ENCODE data around the gene USP17L21. TPM values are rescaled to one million over a fixed set of nuclear protein-coding genes. Genes with fewer than 3 reads are reported as not detected.
"Not testable (repeated sequence)": the region's sequence is repeated elsewhere in the genome, so short reads cannot be mapped to it uniquely, and the experiment has no call there.

Gene USP17L21
- total RNA-seq, 1 experiment from 2014 or later, result not detected

DNA sequence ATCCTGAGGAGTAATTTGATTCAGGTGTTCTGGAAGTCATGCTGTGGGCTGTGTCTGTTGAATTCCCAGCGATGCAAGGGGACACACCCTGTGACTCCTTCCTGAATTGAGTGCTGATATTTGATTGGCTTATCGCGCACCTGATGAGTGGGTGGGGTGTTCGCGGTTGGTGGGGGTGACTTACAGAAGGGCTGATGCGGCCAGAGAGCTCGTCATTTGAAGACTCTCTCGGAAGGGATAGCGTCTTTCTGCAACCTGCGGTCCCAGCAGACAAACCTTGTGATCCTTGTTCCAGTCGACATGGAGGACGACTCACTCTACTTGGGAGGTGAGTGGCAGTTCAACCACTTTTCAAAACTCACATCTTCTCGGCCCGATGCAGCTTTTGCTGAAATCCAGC, 19.1 kb upstream of the USP17L21 start, which contains the start of gene USP17L17:
TSS of gene USP17L17 (plus strand) at position 301 of the 400 bp plus-strand sequence. CDS start at position 301, 0 bp downstream.
- not testable (repeated sequence) for H4K5ac ChIP-seq (ENCODE audit: insufficient read length, low read depth, low read length)
- WGBS (ENCODE audit: extremely low coverage, insufficient read length, low lambda C conversion rate), result no CpG with 5 or more reads among the region's 14 CpGs

GRCh38 chr4:9247953-9248680, 14.6 kb upstream of the USP17L21 start, which contains the start of gene USP17L18:
USP17L18 (plus strand) TSS chr4:9248630; CDS start chr4:9248630, 0 bp downstream.
- not testable (repeated sequence) for H3K14ac ChIP-seq (ENCODE audit: insufficient read depth, low read length); H3K4me1 ChIP-seq (ENCODE audit: insufficient read depth, low read length); H3K79me1 ChIP-seq (ENCODE audit: insufficient read depth, low read depth, low read length, poor library complexity, severe bottlenecking); H3K79me2 ChIP-seq (ENCODE audit: insufficient read depth, low read length); H3K4me2 ChIP-seq (ENCODE audit: insufficient read depth, insufficient read length, low read length); H4K91ac ChIP-seq (ENCODE audit: insufficient read length, low read depth, low read length); H2AK5ac ChIP-seq (ENCODE audit: insufficient read length, low read length); H4K8ac ChIP-seq (replicated peaks; ENCODE audit: insufficient read length, low read depth, low read length); H2BK12ac ChIP-seq (ENCODE audit: insufficient read length, low read depth, low read length); H4K5ac ChIP-seq (ENCODE audit: insufficient read length, low read depth, low read length); H2AFZ ChIP-seq (ENCODE audit: low read length); H3K27me3 ChIP-seq (ENCODE audit: insufficient read depth, low read length); H3K27ac ChIP-seq (ENCODE audit: insufficient read length, low read depth, low read length); H4K20me1 ChIP-seq (ENCODE audit: control insufficient read depth, insufficient read depth, insufficient read length); H3K4me1 Mint-ChIP-seq; H2BK15ac ChIP-seq (ENCODE audit: low read depth, low read length); H3K9me3 ChIP-seq (ENCODE audit: control insufficient read depth, low read depth, low read length); H3K27me3 Mint-ChIP-seq (ENCODE audit: low read depth); H3K23ac ChIP-seq (ENCODE audit: insufficient read length, low read depth, low read length); H2BK5ac ChIP-seq (ENCODE audit: insufficient read length, low read length); H3K18ac ChIP-seq (ENCODE audit: insufficient read length, low read depth, low read length); H3K9ac ChIP-seq (ENCODE audit: extremely low read depth, insufficient read length, low read length); H3K4me3 Mint-ChIP-seq; H3K27ac Mint-ChIP-seq; H2BK120ac ChIP-seq (ENCODE audit: low read depth, low read length, poor library complexity, severe bottlenecking); H3K56ac ChIP-seq (ENCODE audit: insufficient read length, low read depth, low read length); H3K9me3 Mint-ChIP-seq; H3K23me2 ChIP-seq (ENCODE audit: insufficient read length, low read depth, low read length, poor library complexity, severe bottlenecking); H3K36me3 Mint-ChIP-seq (ENCODE audit: insufficient read depth in 1 of 3, low read depth in 3 of 3); H3T11ph ChIP-seq (ENCODE audit: low read length); H3K4ac ChIP-seq (ENCODE audit: low read depth, low read length); H2BK20ac ChIP-seq (ENCODE audit: low read depth, low read length, poor library complexity, severe bottlenecking)
- DNase-seq, result peak; percentile 20
- WGBS (ENCODE audit: extremely low coverage, insufficient read length, low lambda C conversion rate), result no CpG with 5 or more reads among the region's 26 CpGs

More for the DNA sequence above, 19.1 kb upstream of the USP17L21 start, which contains the start of gene USP17L17:
- not testable (repeated sequence) for H2BK5ac ChIP-seq (ENCODE audit: insufficient read length, low read length); H3K9me3 ChIP-seq (ENCODE audit: control insufficient read depth, low read depth, low read length); H3K27me3 ChIP-seq (ENCODE audit: insufficient read depth, low read length); H2BK15ac ChIP-seq (ENCODE audit: low read depth, low read length); H3K79me1 ChIP-seq (ENCODE audit: insufficient read depth, low read depth, low read length, poor library complexity, severe bottlenecking); H3K27ac ChIP-seq (ENCODE audit: insufficient read length, low read depth, low read length); H3K4ac ChIP-seq (ENCODE audit: low read depth, low read length); H4K8ac ChIP-seq (replicated peaks; ENCODE audit: insufficient read length, low read depth, low read length); H3K14ac ChIP-seq (ENCODE audit: insufficient read depth, low read length); H2AK5ac ChIP-seq (ENCODE audit: insufficient read length, low read length); H3T11ph ChIP-seq (ENCODE audit: low read length); H3K23me2 ChIP-seq (ENCODE audit: insufficient read length, low read depth, low read length, poor library complexity, severe bottlenecking); H4K91ac ChIP-seq (ENCODE audit: insufficient read length, low read depth, low read length); H3K36me3 Mint-ChIP-seq (ENCODE audit: insufficient read depth in 1 of 3, low read depth in 3 of 3); H3K23ac ChIP-seq (ENCODE audit: insufficient read length, low read depth, low read length); H3K27ac Mint-ChIP-seq; H3K4me2 ChIP-seq (ENCODE audit: insufficient read depth, insufficient read length, low read length); H4K20me1 ChIP-seq (ENCODE audit: control insufficient read depth, insufficient read depth, insufficient read length); H3K18ac ChIP-seq (ENCODE audit: insufficient read length, low read depth, low read length); H3K4me1 Mint-ChIP-seq; H2BK20ac ChIP-seq (ENCODE audit: low read depth, low read length, poor library complexity, severe bottlenecking); H3K27me3 Mint-ChIP-seq (ENCODE audit: low read depth); H3K79me2 ChIP-seq (ENCODE audit: insufficient read depth, low read length); H3K56ac ChIP-seq (ENCODE audit: insufficient read length, low read depth, low read length); H2BK12ac ChIP-seq (ENCODE audit: insufficient read length, low read depth, low read length); H2AFZ ChIP-seq (ENCODE audit: low read length); H3K4me3 Mint-ChIP-seq; H3K9me3 Mint-ChIP-seq; H3K9ac ChIP-seq (ENCODE audit: extremely low read depth, insufficient read length, low read length); H3K4me1 ChIP-seq (ENCODE audit: insufficient read depth, low read length); H2BK120ac ChIP-seq (ENCODE audit: low read depth, low read length, poor library complexity, severe bottlenecking); DNase-seq
